H9 (cell line): ENCODE results near the gene JARID2. TPM values are rescaled to one million over a fixed set of nuclear protein-coding genes. Genes with fewer than 3 reads are reported as not detected.

ENCODE experiments used
- DNase-seq: peaks from one replicate; pipeline ENCODE4 v3.0.0-alpha.2; 2017
- H2AFZ ChIP-seq: one replicate; pipeline ENCODE4 v1.6.1; 2013; ENCODE audit warnings: mild to moderate bottlenecking, low read length, control low read depth, moderate library complexity
- H2AK5ac ChIP-seq: 2 replicates; pipeline ENCODE4 v1.6.1; 2013; ENCODE audit warnings: low read length, control low read depth, mixed read lengths; ENCODE audit not compliant: insufficient read length
- H2BK120ac ChIP-seq: one replicate; pipeline ENCODE4 v1.6.1; 2013; ENCODE audit warnings: low read depth, mild to moderate bottlenecking, low read length, control low read depth, inconsistent platforms; ENCODE audit not compliant: poor library complexity, severe bottlenecking
- H2BK12ac ChIP-seq: 2 replicates; pipeline ENCODE4 v1.6.1; 2013; ENCODE audit warnings: low read length, control low read depth, mixed read lengths, low read depth; ENCODE audit not compliant: insufficient read length
- H2BK15ac ChIP-seq: 2 replicates; pipeline ENCODE4 v1.6.1; 2013; ENCODE audit warnings: low read depth, low read length, control low read depth
- H2BK20ac ChIP-seq: one replicate; pipeline ENCODE4 v1.6.1; 2013; ENCODE audit warnings: low read depth, mild to moderate bottlenecking, low read length, control low read depth, inconsistent platforms; ENCODE audit not compliant: poor library complexity, severe bottlenecking
- H2BK5ac ChIP-seq: 2 replicates; pipeline ENCODE4 v1.6.1; 2013; ENCODE audit warnings: low read length, control low read depth, mixed read lengths; ENCODE audit not compliant: insufficient read length
- H3K14ac ChIP-seq: 2 replicates; pipeline ENCODE4 v1.6.1; 2013; ENCODE audit warnings: low read length, control low read depth; ENCODE audit not compliant: insufficient read depth
- H3K18ac ChIP-seq: 2 replicates; pipeline ENCODE4 v1.6.1; 2013; ENCODE audit warnings: low read depth, mild to moderate bottlenecking, mixed read lengths, low read length, control low read depth; ENCODE audit not compliant: insufficient read length
- H3K23ac ChIP-seq: 2 replicates; pipeline ENCODE4 v1.6.1; 2013; ENCODE audit warnings: low read length, control low read depth, mixed read lengths, low read depth; ENCODE audit not compliant: insufficient read length
- H3K23me2 ChIP-seq: 2 replicates; pipeline ENCODE4 v1.6.1; 2013; ENCODE audit warnings: low read depth, mild to moderate bottlenecking, mixed read lengths, low read length, control low read depth; ENCODE audit not compliant: insufficient read length, poor library complexity, severe bottlenecking
- H3K27ac ChIP-seq: 2 replicates; pipeline ENCODE4 v1.5.1; 2013; ENCODE audit warnings: low read length, control low read depth, mixed read lengths, low read depth; ENCODE audit not compliant: insufficient read length
- H3K27me3 ChIP-seq: 2 replicates; pipeline ENCODE4 v1.6.1; 2013; ENCODE audit warnings: low read length, control low read depth, inconsistent platforms; ENCODE audit not compliant: insufficient read depth
- H3K4ac ChIP-seq: 2 replicates; pipeline ENCODE4 v1.6.1; 2013; ENCODE audit warnings: low read depth, mild to moderate bottlenecking, control low read depth, inconsistent platforms, low read length, moderate library complexity
- H3K4me1 ChIP-seq: 2 replicates; pipeline ENCODE4 v1.6.1; 2013; ENCODE audit warnings: low read length, control low read depth, inconsistent platforms; ENCODE audit not compliant: insufficient read depth
- H3K4me2 ChIP-seq: 2 replicates; pipeline ENCODE4 v1.6.1; 2013; ENCODE audit warnings: low read length, control low read depth, mixed read lengths; ENCODE audit not compliant: insufficient read length, insufficient read depth
- H3K56ac ChIP-seq: 2 replicates; pipeline ENCODE4 v1.6.1; 2013; ENCODE audit warnings: low read depth, mild to moderate bottlenecking, mixed read lengths, low read length, control low read depth; ENCODE audit not compliant: insufficient read length
- H3K79me1 ChIP-seq: 2 replicates; pipeline ENCODE4 v1.6.1; 2013; ENCODE audit warnings: low read depth, mild to moderate bottlenecking, moderate library complexity, low read length, control low read depth, inconsistent platforms; ENCODE audit not compliant: insufficient read depth, poor library complexity, severe bottlenecking
- H3K79me2 ChIP-seq: 2 replicates; pipeline ENCODE4 v1.6.1; 2013; ENCODE audit warnings: low read length, control low read depth, inconsistent platforms; ENCODE audit not compliant: insufficient read depth
- H3K9ac ChIP-seq: 2 replicates; pipeline ENCODE4 v1.6.1; 2013; ENCODE audit warnings: low read length, control low read depth, mixed read lengths; ENCODE audit not compliant: insufficient read length; ENCODE audit errors: extremely low read depth
- H3K9me3 ChIP-seq: one replicate; pipeline ENCODE4 v1.6.1; 2013; ENCODE audit warnings: low read depth, low read length, inconsistent platforms; ENCODE audit not compliant: control insufficient read depth
- H3T11ph ChIP-seq: one replicate; pipeline ENCODE4 v1.6.1; 2013; ENCODE audit warnings: mild to moderate bottlenecking, low read length, control low read depth, inconsistent platforms
- H4K20me1 ChIP-seq: one replicate; pipeline ENCODE4 v1.6.1; 2013; ENCODE audit not compliant: control insufficient read depth, insufficient read length, insufficient read depth
- H4K5ac ChIP-seq: 2 replicates; pipeline ENCODE4 v1.6.1; 2013; ENCODE audit warnings: low read depth, mild to moderate bottlenecking, mixed read lengths, low read length, control low read depth; ENCODE audit not compliant: insufficient read length
- H4K8ac ChIP-seq: replicated peaks from 2 replicates; pipeline ENCODE4 v1.6.1; 2013; ENCODE audit warnings: low read length, control low read depth, mixed read lengths, low read depth; ENCODE audit not compliant: insufficient read length
- H4K91ac ChIP-seq: 2 replicates; pipeline ENCODE4 v1.6.1; 2013; ENCODE audit warnings: low read depth, mild to moderate bottlenecking, moderate library complexity, mixed read lengths, low read length, control low read depth; ENCODE audit not compliant: insufficient read length
- H3K27ac Mint-ChIP-seq, 3 experiments: 2 replicates in 2 of 3; 3 replicates in 1 of 3; pipeline ENCODE4 v1.8.0; 2020 to 2021; ENCODE audit warnings: mixed read lengths in 3 of 3, mild to moderate bottlenecking in 1 of 3, moderate library complexity in 1 of 3
- H3K27me3 Mint-ChIP-seq: 2 replicates; pipeline ENCODE4 v1.8.0; 2021; ENCODE audit warnings: low read depth, mild to moderate bottlenecking, moderate library complexity, mixed read lengths
- H3K36me3 Mint-ChIP-seq, 3 experiments: 2 replicates in 2 of 3; 3 replicates in 1 of 3; pipeline ENCODE4 v1.8.0; 2020 to 2021; ENCODE audit warnings: low read depth in 3 of 3, mixed read lengths in 3 of 3; ENCODE audit not compliant: insufficient read depth in 1 of 3
- H3K4me1 Mint-ChIP-seq, 2 experiments: 2 replicates each; pipeline ENCODE4 v1.8.0; 2020; ENCODE audit warnings: mixed read lengths in 2 of 2
- H3K4me3 Mint-ChIP-seq, 2 experiments: 2 replicates in 1 of 2; 3 replicates in 1 of 2; pipeline ENCODE4 v1.8.0; 2020 to 2021; ENCODE audit warnings: mild to moderate bottlenecking in 2 of 2, mixed read lengths in 2 of 2, moderate library complexity in 1 of 2
- H3K9me3 Mint-ChIP-seq, 2 experiments: 2 replicates in 1 of 2; 3 replicates in 1 of 2; pipeline ENCODE4 v1.8.0; 2020; ENCODE audit warnings: mild to moderate bottlenecking in 2 of 2, mixed read lengths in 2 of 2, moderate library complexity in 1 of 2
- CTCF ChIP-seq: fragments of 200-600 bp; sonication (generic); conservative IDR thresholded peaks from 3 replicates; pipeline ENCODE4 v1.8.0; 2021; ENCODE audit warnings: antibody characterized with exemption, mild to moderate bottlenecking
- WGBS: extraction: QIAGEN DNeasy Blood & Tissue Kit; methylation state at CpG from one replicate; pipeline ENCODE4 v1.1.7; 2013; ENCODE audit warnings: missing lambda C conversion rate, low lambda C conversion rate, mixed read lengths; ENCODE audit not compliant: insufficient read length; ENCODE audit errors: extremely low coverage; 5-methylcytosine and 5-hydroxymethylcytosine counted together
- total RNA-seq: library from RNA; stranded (reverse); gene quantifications from 2 replicates; pipeline ENCODE4 v1.2.1, GENCODE V29; 2021

JARID2 gene
- total RNA-seq, 1 experiment from 2014 or later: 174 TPM

- no peak overlapping the region for H3K14ac ChIP-seq
- no peak overlapping the region for H2BK15ac ChIP-seq
- no peak overlapping the region for H3K4ac ChIP-seq
- no peaks in the 10 kb centered on the region; the same call in 1 of the 2 replicates for H3K27me3 Mint-ChIP-seq
- H2AFZ ChIP-seq: no peak overlapping the region
- no peak overlapping the region for H2BK12ac ChIP-seq
- H3K27ac Mint-ChIP-seq: peak overlapping the region in 1 of 3 experiments; percentile 65; a peak in 2 of 7 replicates
- H3K4me3 Mint-ChIP-seq: no peak overlapping the region
- H3K23me2 ChIP-seq: no peaks in the 10 kb centered on the region
- no peak for DNase-seq
- H4K20me1 ChIP-seq: no peaks in the 10 kb centered on the region
- no peak overlapping the region for H3K56ac ChIP-seq
- no peak overlapping the region for H4K91ac ChIP-seq
- H3K9ac ChIP-seq: no peak overlapping the region
- no peak overlapping the region for H3K23ac ChIP-seq
- H3K27me3 ChIP-seq: no peaks in the 10 kb centered on the region
- no peak overlapping the region for H4K8ac ChIP-seq
- no peak overlapping the region for H3T11ph ChIP-seq
- no peak for TF ChIP-seq CTCF
- no peak overlapping the region for H3K18ac ChIP-seq
- H3K4me1 Mint-ChIP-seq: peaks cover 66 to 68% of the 10 kb centered on the region in 2 experiments
- no peak overlapping the region for H2BK120ac ChIP-seq
- H3K27ac ChIP-seq: no peak overlapping the region
- H3K79me2 ChIP-seq: peaks cover 88% of the 10 kb centered on the region
- H3K79me1 ChIP-seq: peaks cover 21% of the 10 kb centered on the region
- WGBS: no CpG with 5 or more reads among the region's 2 CpGs
- H3K9me3 ChIP-seq: no peaks in the 10 kb centered on the region
- H4K5ac ChIP-seq: no peak overlapping the region
- no peaks in the 10 kb centered on the region for H3K9me3 Mint-ChIP-seq
- no peak overlapping the region for H3K4me2 ChIP-seq
- H2AK5ac ChIP-seq: no peak overlapping the region
- H3K36me3 Mint-ChIP-seq: peaks cover 20 to 34% (median 32%) of the 10 kb centered on the region in 3 experiments; a peak in 6 of 7 replicates
- H3K4me1 ChIP-seq: peaks cover 20% of the 10 kb centered on the region; the same call in 1 of the 2 replicates
- H2BK20ac ChIP-seq: no peak overlapping the region
- no peak overlapping the region for H2BK5ac ChIP-seq
These were observed 203.1 kb downstream of the JARID2 start for GRCh38 chr6:15449011-15449410.
